Choroid plexus epithelial cell (primary cell): ENCODE results near the gene TEKT5.

ENCODE experiments used
- DNase-seq: peaks from one replicate; pipeline ENCODE4 v3.0.0-alpha.2; 2010; ENCODE audit warnings: low read depth
- H3K4me3 ChIP-seq: 2 replicates; pipeline ENCODE4 v1.5.1; 2011; ENCODE audit warnings: low read depth, mild to moderate bottlenecking, control low read depth, low read length, moderate library complexity
- TF ChIP-seq, protein P1 (sequence below): conservative IDR thresholded peaks from 2 replicates; pipeline ENCODE4 v1.5.1; 2011; ENCODE audit warnings: low read depth, mild to moderate bottlenecking, control low read depth, inconsistent platforms, low read length, moderate library complexity

TEKT5 gene

DNA sequence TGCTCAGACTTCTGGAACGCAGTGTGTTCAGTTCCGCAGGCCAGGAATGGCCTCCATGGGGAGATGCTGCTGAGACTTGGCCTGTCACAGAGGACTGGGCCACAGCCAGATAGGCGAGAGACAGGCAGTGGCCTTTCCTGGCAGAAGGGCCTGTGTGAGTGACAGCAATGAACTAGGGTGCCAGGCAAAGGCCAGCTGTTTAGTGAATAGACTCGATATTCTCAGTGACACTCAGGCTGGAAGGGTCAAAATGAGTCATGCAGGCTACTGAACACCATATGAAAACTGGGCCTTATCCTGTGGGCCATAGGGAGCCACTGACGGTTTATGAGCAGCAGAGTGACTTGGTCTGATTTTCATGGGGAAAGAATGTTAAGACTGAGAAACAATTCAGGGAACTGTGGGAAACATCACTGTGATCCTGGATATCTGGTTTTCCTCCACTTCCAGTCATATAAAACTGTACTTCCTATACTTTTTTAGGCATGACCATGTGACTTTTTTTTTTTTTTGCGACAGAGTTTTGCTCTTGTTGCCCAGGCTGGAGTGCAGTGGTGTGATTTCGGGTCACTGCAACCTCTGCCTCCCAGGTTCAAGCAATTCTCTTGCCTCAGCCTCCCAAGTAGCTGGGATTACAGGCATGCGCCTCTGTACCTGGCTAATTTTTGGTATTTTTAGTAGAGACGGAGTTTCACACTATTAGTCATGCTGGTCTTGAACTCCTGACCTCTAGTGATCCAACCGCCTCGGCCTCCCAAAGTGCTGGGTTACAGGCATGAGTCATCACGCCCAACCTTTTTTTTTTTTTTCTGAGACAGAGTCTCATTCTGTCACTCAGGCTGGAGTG lies 43.7 kb upstream of the TEKT5 start:
- DNase-seq = peak; percentile 86
- TF ChIP-seq, protein P1, sequence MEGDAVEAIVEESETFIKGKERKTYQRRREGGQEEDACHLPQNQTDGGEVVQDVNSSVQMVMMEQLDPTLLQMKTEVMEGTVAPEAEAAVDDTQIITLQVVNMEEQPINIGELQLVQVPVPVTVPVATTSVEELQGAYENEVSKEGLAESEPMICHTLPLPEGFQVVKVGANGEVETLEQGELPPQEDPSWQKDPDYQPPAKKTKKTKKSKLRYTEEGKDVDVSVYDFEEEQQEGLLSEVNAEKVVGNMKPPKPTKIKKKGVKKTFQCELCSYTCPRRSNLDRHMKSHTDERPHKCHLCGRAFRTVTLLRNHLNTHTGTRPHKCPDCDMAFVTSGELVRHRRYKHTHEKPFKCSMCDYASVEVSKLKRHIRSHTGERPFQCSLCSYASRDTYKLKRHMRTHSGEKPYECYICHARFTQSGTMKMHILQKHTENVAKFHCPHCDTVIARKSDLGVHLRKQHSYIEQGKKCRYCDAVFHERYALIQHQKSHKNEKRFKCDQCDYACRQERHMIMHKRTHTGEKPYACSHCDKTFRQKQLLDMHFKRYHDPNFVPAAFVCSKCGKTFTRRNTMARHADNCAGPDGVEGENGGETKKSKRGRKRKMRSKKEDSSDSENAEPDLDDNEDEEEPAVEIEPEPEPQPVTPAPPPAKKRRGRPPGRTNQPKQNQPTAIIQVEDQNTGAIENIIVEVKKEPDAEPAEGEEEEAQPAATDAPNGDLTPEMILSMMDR = no peak
- no peak overlapping the region for H3K4me3 ChIP-seq

DNA sequence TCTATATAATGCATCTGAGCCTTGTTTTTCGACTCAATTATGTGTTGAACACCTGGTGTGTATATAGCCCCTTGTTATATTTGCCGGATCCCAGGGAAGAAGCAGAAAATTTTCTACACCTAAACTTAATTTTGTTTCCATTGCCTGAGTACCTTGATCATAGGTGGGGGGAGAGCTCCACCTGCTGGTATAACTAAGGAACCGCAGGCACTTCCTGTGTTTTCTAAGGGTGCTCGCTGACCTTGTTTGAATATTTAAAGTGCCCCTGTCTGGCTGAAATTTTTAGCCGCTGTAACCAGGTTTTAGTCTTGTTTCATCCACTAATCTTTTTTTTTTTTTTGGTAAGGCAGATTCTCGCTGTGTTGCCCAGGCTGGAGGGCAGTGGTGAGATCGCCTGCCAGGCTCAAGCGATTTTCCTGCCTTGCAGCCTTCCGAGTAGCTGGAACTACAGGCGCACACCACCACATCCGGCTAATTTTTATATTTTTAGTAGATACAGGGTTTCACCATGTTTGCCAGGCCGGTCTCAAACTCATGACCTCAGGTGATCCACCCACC lies 42.4 kb upstream of the TEKT5 start:
- no peak overlapping the region for H3K4me3 ChIP-seq
- DNase-seq = peak; percentile 83
- TF ChIP-seq, protein P1 = peak; percentile 92

DNA sequence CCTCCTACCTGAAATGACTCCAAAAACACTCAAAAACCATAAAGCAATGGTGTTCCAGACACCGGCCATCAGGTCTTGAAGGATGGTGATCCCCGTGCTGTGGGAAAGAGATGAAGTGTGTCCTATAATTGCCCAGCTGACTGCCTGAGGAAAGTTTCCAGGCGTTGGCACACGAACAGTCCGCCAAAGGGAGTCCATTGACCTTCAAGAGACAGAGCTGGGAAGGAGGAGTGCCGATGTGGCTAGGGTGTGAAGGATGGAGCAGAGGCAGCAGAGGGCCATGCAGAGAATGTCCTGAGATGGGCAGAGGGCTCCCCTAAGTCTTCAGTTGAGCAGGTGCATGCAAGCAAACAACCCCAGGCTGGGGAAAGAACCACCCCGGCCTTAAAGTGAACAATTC lies 37.1 kb upstream of the TEKT5 start:
- TF ChIP-seq, protein P1 = no peak
- DNase-seq = no peak

DNA sequence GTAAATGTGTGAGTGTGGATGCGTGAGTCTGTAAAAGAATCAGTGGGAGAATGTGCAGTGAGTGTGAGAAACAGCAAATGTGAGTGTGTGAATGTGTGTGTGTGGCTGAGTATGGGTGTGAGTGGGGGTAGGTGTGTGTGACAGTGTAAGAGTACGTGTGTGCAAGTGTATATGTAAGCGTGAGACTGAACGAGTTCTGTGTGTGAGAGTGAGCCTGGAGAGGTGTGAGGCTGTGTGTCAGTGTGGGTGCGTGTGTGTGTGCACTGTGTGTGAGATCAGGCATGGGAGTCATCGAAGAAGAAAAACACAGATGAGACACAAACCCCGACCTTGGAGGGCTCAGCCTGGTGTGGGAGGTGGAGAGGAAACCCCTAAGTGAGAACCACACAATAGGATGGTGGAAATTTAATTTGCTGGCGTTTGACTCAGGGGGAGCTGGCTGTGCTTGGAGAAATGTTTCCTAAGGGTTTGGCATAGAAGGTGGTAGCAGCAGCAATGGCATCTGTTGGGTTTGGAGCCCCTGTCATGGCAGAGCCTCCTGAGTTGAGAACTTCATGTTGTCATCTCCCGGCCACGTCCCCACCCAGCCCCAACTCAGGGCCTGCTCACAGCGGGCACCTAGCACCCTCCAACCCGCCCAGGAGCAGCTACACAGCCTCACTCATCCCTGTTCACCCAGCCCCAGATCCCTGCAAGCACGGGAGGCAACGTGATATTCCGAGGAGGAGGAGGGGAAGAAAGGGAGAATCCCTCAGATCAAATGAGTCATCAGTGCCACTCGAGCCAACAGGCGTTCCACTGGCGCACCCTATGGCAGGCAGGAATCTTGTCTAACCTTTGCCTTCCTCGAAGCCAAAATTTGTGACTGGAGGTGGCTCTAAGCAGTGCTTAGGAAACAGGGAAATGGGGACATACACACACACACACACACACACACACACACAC lies 34.6 kb upstream of the TEKT5 start:
- no peak overlapping the region for H3K4me3 ChIP-seq
- TF ChIP-seq, protein P1 = no peak
- DNase-seq = peak; percentile 11

More for the DNA sequence above, 37.1 kb upstream of the TEKT5 start:
- no peak overlapping the region for H3K4me3 ChIP-seq

DNA sequence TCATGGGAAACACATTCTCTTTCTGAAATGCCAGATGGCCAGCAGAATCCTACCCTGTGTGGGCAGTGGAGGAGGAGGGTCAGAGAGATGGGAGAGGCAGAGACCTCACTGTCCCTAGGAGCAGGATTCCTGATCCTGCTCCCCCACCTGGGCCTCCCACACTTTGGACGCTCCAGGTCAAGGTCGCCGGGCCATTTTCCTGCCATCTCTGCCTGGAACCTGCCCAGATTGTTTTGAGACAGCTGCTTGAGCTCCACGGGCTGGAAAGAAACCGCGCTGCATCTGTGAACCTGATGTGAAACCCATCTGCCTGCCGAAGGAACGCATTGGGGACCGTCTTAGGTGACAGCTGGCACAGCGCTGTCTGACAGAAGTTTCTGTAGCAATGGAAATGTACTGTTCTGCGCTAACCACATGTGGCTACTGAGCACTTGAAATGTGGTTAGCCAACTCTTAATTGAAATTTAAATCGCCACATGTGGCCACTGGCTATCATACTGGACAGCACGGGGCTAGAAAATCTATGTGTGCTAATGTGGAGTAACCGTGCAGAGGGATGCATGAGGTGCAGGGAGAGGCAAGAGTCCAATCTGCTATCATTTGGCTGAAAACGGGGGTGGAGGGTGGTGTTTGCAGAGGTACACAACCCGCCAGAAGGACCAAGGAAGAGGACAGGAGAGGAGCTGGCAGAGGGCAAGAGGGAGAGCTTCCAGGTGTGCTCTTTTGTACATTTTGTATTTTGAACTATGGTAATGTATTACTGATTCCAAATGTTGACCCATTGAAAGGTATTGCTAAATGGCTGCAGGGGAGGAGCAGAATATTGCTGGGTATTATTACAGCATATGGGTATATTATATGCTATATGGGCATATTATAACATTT lies 33.5 kb upstream of the TEKT5 start:
- H3K4me3 ChIP-seq = no peak overlapping the region
- DNase-seq = no peak
- TF ChIP-seq, protein P1 = no peak

DNA sequence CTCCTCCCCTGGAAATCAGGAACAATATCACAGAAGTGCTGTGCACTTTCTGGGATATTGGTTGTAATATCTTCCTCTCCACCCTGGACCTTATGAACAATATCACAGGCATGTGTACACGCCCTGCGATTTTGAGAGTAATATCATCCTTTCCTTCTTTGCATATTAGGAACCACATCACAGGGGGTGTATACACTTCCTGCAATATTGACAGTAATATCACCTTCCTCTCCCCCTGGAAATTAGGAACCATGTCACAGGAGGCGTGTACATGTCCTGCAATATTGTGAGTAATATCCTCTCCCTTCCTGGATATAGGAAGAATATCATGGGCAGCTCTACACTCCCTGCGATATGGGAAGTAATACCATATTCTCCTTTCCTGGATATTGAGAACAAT lies 14.2 kb upstream of the TEKT5 start:
- DNase-seq = no peak
- TF ChIP-seq, protein P1 = no peak
- H3K4me3 ChIP-seq = no peak overlapping the region
